ENCODE measurements around the gene HSF2BP.
"Not testable (repeated sequence)": the region's sequence is repeated elsewhere in the genome, so short reads cannot be mapped to it uniquely, and the experiment has no call there.

HSF2BP gene

GRCh38 chr21:43479197-43479596 is 180.1 kb downstream of the HSF2BP start:
- DNase-seq (ENCODE audit: extremely low read depth in 1 of 2, low read depth in 1 of 2): not testable (repeated sequence)
